Astrocyte of the cerebellum (primary cell): ENCODE measurements around the gene OR2B6.

Experiments
- DNase-seq: peaks from one replicate; pipeline ENCODE4 v3.0.0-alpha.2; 2011; ENCODE audit warnings: low read depth
- H3K4me3 ChIP-seq: 2 replicates; pipeline ENCODE4 v1.5.1; 2011; ENCODE audit warnings: mild to moderate bottlenecking, low read depth, low read length, moderate library complexity
- CTCF ChIP-seq: IDR thresholded peaks from 2 replicates; pipeline ENCODE4 v1.5.1; 2012; ENCODE audit warnings: low read length, low read depth, moderate library complexity, mild to moderate bottlenecking; ENCODE audit errors: missing control alignments
- in situ Hi-C: cut with HindIII; loops from 2 replicates; pipeline ENCODE4 v1.10.0; 2017; ENCODE audit warnings: low sequenced_read_pairs

Gene OR2B6

GRCh38 chr6:27986928-27987725, 30.1 kb downstream of the OR2B6 start:
- in situ Hi-C loops: no loop called here
- no peak for TF ChIP-seq CTCF

GRCh38 chr6:27994616-27995015, 37.6 kb downstream of the OR2B6 start:
- H3K4me3 ChIP-seq: no peak overlapping the region
- TF ChIP-seq CTCF: no peak
- DNase-seq: no peak
- in situ Hi-C loops: no loop called here

More at GRCh38 chr6:27986928-27987725, 30.1 kb downstream of the OR2B6 start:
- DNase-seq: no peak
- no peak overlapping the region for H3K4me3 ChIP-seq

GRCh38 chr6:28000351-28001045, 43.5 kb downstream of the OR2B6 start:
- H3K4me3 ChIP-seq: no peak overlapping the region
- in situ Hi-C loops: no loop called here
- no peak for DNase-seq
- TF ChIP-seq CTCF: no peak

- no peak for DNase-seq
- no peak overlapping the region for H3K4me3 ChIP-seq
- no peak for TF ChIP-seq CTCF
- in situ Hi-C loops: no loop called here
Observed at GRCh38 chr6:28001351-28001750, 44.3 kb downstream of the OR2B6 start.

- TF ChIP-seq CTCF: no peak
- in situ Hi-C loops: no loop called here
- H3K4me3 ChIP-seq: no peak overlapping the region
- DNase-seq: no peak
Observed at GRCh38 chr6:28001751-28002150, 44.7 kb downstream of the OR2B6 start.

- no peak for DNase-seq
- in situ Hi-C loops: no loop called here
- no peak for TF ChIP-seq CTCF
Observed at GRCh38 chr6:28002161-28002560, 45.1 kb downstream of the OR2B6 start.

More at GRCh38 chr6:28002161-28002560, 45.1 kb downstream of the OR2B6 start:
- H3K4me3 ChIP-seq: no peak overlapping the region
